Gastrocnemius medialis (tissue), 4 donors: ENCODE measurements around the gene PLEKHM1. TPM values are rescaled to one million over a fixed set of nuclear protein-coding genes. Genes with fewer than 3 reads are reported as not detected.

Source experiments
- ATAC-seq, 2 donors: fragments of 150-250 bp; one replicate each; pipeline ENCODE4 v1.9.1; 2016
- DNase-seq, 2 donors: peaks; one replicate each; pipeline ENCODE4 v3.0.0-alpha.2; 2019
- H3K27ac ChIP-seq, 4 donors: fragments of 200-600 bp; sonication (generic); 1 replicate in 1 of 4; 2 replicates in 3 of 4; pipeline ENCODE4 v1.5.1; 2016 to 2018; ENCODE audit warnings: mild to moderate bottlenecking in 2 of 4, moderate library complexity in 1 of 4
- H3K27me3 ChIP-seq, 3 donors: fragments of 200-600 bp; sonication (generic) in 2 of 3; 1 replicate in 1 of 3; 2 replicates in 2 of 3; pipeline versions ENCODE4 v1.5.1 to v1.6.0; 2016 to 2019; ENCODE audit warnings: mild to moderate bottlenecking in 1 of 3, moderate library complexity in 1 of 3
- H3K36me3 ChIP-seq, 2 donors: fragments of 200-600 bp; sonication (generic) in 1 of 2; one replicate each; pipeline ENCODE4 v1.5.1; 2017 to 2018
- H3K4me1 ChIP-seq, 2 donors: fragments of 200-600 bp; sonication (generic) in 1 of 2; one replicate each; pipeline ENCODE4 v1.5.1; 2016 to 2017; ENCODE audit warnings: mild to moderate bottlenecking in 2 of 2
- H3K4me3 ChIP-seq, 4 donors: fragments of 200-600 bp; sonication (generic) in 3 of 4; 1 replicate in 1 of 4; 2 replicates in 3 of 4; pipeline ENCODE4 v1.5.1; 2016 to 2019; ENCODE audit warnings: mild to moderate bottlenecking in 2 of 4
- H3K9me3 ChIP-seq, 3 donors: fragments of 200-600 bp; sonication (generic) in 2 of 3; 1 replicate in 1 of 3; 2 replicates in 2 of 3; pipeline ENCODE4 v1.5.1; 2016 to 2019
- CTCF ChIP-seq, 5 experiments: fragments of 450-650 bp in 3 of 5; fragments of 200-600 bp in 2 of 5; sonication (generic) in 2 of 5; IDR thresholded peaks in 4 of 5; conservative IDR thresholded peaks in 1 of 5; 1 replicate in 4 of 5; 2 replicates in 1 of 5; pipeline ENCODE4 v1.5.1; 2016 to 2019; ENCODE audit warnings: antibody characterized with exemption in 5 of 5, mild to moderate bottlenecking in 3 of 5, moderate library complexity in 3 of 5
- POLR2A ChIP-seq, 2 donors: fragments of 450-650 bp; IDR thresholded peaks; one replicate each; pipeline ENCODE4 v1.6.1; 2017; ENCODE audit warnings: antibody characterized with exemption in 2 of 2, mild to moderate bottlenecking in 2 of 2, moderate library complexity in 2 of 2
- in situ Hi-C, 4 donors: fragments of 200-750 bp; cut with MboI; loops; one replicate each; pipeline versions ENCODE4 v1.15.0 to v1.8.0; 2017; ENCODE audit warnings: low sequenced_read_pairs in 4 of 4
- intact Hi-C: fragments of 100-400 bp; cut with DNase I; formaldehyde crosslinking; loops from one replicate; pipeline ENCODE4 v1.15.1; 2023; ENCODE audit warnings: low total_unique reads
- total RNA-seq, 4 donors: library from RNA; depleted of rRNA; stranded (reverse); fragments of >200 nt; gene quantifications; one replicate each; pipeline versions ENCODE4 v1.1.0 to v1.2.3, GENCODE V29; 2016

Gene PLEKHM1
- total RNA-seq, 4 donors from 2014 or later, result 27.5 to 86.8 (median 31.3) TPM

- no peak for DNase-seq
- ATAC-seq, result no peak
- TF ChIP-seq CTCF (IDR thresholded peaks at IDR 0.05 in 4 of 5, conservative IDR thresholded peaks at IDR 0.05 in 1 of 5) (no peak), POLR2A (IDR thresholded peaks at IDR 0.05) (no peak)
- intact Hi-C loops (no loop called here), in situ Hi-C loops (no loop called here)
- H3K9me3 ChIP-seq, result no peaks in the 10 kb centered on the region
- H3K4me3 ChIP-seq, result peak overlapping the region in 2 of 4 donors; percentile 58 to 63
- H3K36me3 ChIP-seq, result no peaks in the 10 kb centered on the region
- H3K27ac ChIP-seq, result no peak overlapping the region
- peaks cover 25 to 34% of the 10 kb centered on the region in 2 donors for H3K4me1 ChIP-seq
- H3K27me3 ChIP-seq, result peaks cover 33 to 51% (median 42%) of the 10 kb centered on the region in 3 donors
Measured at GRCh38 chr17:45430006-45430737, 60.3 kb downstream of the PLEKHM1 start.

GRCh38 chr17:45429339-45430005, 61.0 kb downstream of the PLEKHM1 start:
- H3K36me3 ChIP-seq, result no peaks in the 10 kb centered on the region
- no peak for ATAC-seq
- H3K27ac ChIP-seq, result no peak overlapping the region
- H3K9me3 ChIP-seq, result no peaks in the 10 kb centered on the region
- H3K27me3 ChIP-seq, result peaks cover 33 to 51% (median 42%) of the 10 kb centered on the region in 3 donors
- TF ChIP-seq CTCF (IDR thresholded peaks at IDR 0.05 in 4 of 5, conservative IDR thresholded peaks at IDR 0.05 in 1 of 5) (no peak), POLR2A (IDR thresholded peaks at IDR 0.05) (no peak)
- intact Hi-C loops (no loop called here), in situ Hi-C loops (no loop called here)
- no peak overlapping the region for H3K4me3 ChIP-seq
- peaks cover 25 to 34% of the 10 kb centered on the region in 2 donors for H3K4me1 ChIP-seq
- DNase-seq, result no peak

GRCh38 chr17:45428931-45429338, 61.6 kb downstream of the PLEKHM1 start:
- Histone ChIP-seq H3K36me3 (no peaks in the 10 kb centered on the region), H3K27me3 (peaks cover 33 to 51% (median 42%) of the 10 kb centered on the region in 3 donors), H3K9me3 (no peaks in the 10 kb centered on the region), H3K4me3 (no peak overlapping the region), H3K27ac (no peak overlapping the region), H3K4me1 (peaks cover 25 to 34% of the 10 kb centered on the region in 2 donors)
- ATAC-seq (no peak), DNase-seq (no peak)
- in situ Hi-C loops (no loop called here), intact Hi-C loops (no loop called here)
- TF ChIP-seq CTCF (IDR thresholded peaks at IDR 0.05 in 4 of 5, conservative IDR thresholded peaks at IDR 0.05 in 1 of 5), result no peak
- TF ChIP-seq POLR2A (IDR thresholded peaks at IDR 0.05), result no peak

- in situ Hi-C loops (no loop called here), intact Hi-C loops (no loop called here)
- peak overlapping the region in 3 of 4 donors; percentile 16 to 52 (median 22) for H3K4me3 ChIP-seq
- DNase-seq (peak; percentile 39 to 56), ATAC-seq (peak; percentile 81 to 82)
- TF ChIP-seq CTCF (IDR thresholded peaks at IDR 0.05 in 4 of 5, conservative IDR thresholded peaks at IDR 0.05 in 1 of 5) (peak; percentile 80 to 100 (median 97)), POLR2A (IDR thresholded peaks at IDR 0.05) (no peak)
- peaks cover 33 to 46% (median 42%) of the 10 kb centered on the region in 3 donors for H3K27me3 ChIP-seq
- H3K4me1 ChIP-seq, result peaks cover 22 to 29% of the 10 kb centered on the region in 2 donors
- H3K36me3 ChIP-seq, result no peaks in the 10 kb centered on the region
- no peak overlapping the region for H3K27ac ChIP-seq
- no peaks in the 10 kb centered on the region for H3K9me3 ChIP-seq
Measured at GRCh38 chr17:45428050-45428617, 62.4 kb downstream of the PLEKHM1 start.
